Endothelial cell of umbilical vein (primary cell): ENCODE results near the gene RIMBP2. TPM values are rescaled to one million over a fixed set of nuclear protein-coding genes. Genes with fewer than 3 reads are reported as not detected.

Experiments
- BruUV-seq: library from RNA; stranded (reverse); fragments of 400-500 nt; replicated peaks from 2 replicates; lab custom pipeline; 2021; lab: Mats Ljungman, UMichigan
- CTCF ChIA-PET: fragments of 300-600, 350-600 bp; sonication (Branson Sonifier 250); formaldehyde crosslinking; loops from one replicate; lab custom pipeline; 2021; ENCODE audit warnings: antibody characterized with exemption, inconsistent platforms; lab: Charles Lee
- POLR2A ChIA-PET: fragments of 300-600, 350-600 bp; sonication (Branson Sonifier 250); formaldehyde crosslinking; loops from one replicate; lab custom pipeline; 2021; ENCODE audit warnings: antibody characterized with exemption, inconsistent platforms; lab: Charles Lee
- DNase-seq: peaks from one replicate; pipeline ENCODE4 v3.0.0-alpha.2; 2011; ENCODE audit warnings: low read depth, low spot score
- FAIRE-seq: peaks from 2 replicates; lab custom pipeline; 2011; peaks lifted over from hg19 to GRCh38; lab: Jason Lieb, UNC
- H2AFZ ChIP-seq: 2 replicates; pipeline ENCODE4 v1.6.0; 2012; ENCODE audit warnings: low read depth, low read length, control low read depth, inconsistent platforms
- H3K27ac ChIP-seq: 2 replicates; pipeline ENCODE4 v1.5.1; 2011; ENCODE audit warnings: low read depth, mild to moderate bottlenecking, control low read depth, low read length, moderate library complexity; ENCODE audit not compliant: insufficient read depth
- H3K27me3 ChIP-seq, 2 experiments: 2 replicates each; pipeline versions ENCODE4 v1.6.0 to v1.6.1; 2011; ENCODE audit warnings: low read length in 2 of 2, mixed read lengths in 1 of 2; ENCODE audit not compliant: control insufficient read depth in 2 of 2, insufficient read depth in 2 of 2
- H3K36me3 ChIP-seq, 2 experiments: 2 replicates in 1 of 2; 3 replicates in 1 of 2; pipeline ENCODE4 v1.5.1; 2011; ENCODE audit warnings: low read length in 2 of 2, mild to moderate bottlenecking in 1 of 2, moderate library complexity in 1 of 2; ENCODE audit not compliant: control insufficient read depth in 2 of 2, insufficient read depth in 2 of 2; ENCODE audit errors: extremely low read depth in 1 of 2
- H3K4me1 ChIP-seq: 3 replicates; pipeline ENCODE4 v1.5.1; 2011; ENCODE audit warnings: mild to moderate bottlenecking, low read length; ENCODE audit not compliant: control insufficient read depth, insufficient read depth; ENCODE audit errors: extremely low read depth
- H3K4me2 ChIP-seq: 2 replicates; pipeline ENCODE4 v1.6.1; 2011; ENCODE audit warnings: low read length, control low read depth, mixed read lengths; ENCODE audit not compliant: insufficient read depth
- H3K4me3 ChIP-seq, 3 experiments: fragments of 200-600 bp in 1 of 3; sonication (generic), shearing (Covaris generic) in 1 of 3; replicated peaks in 1 of 3; 2 replicates each; pipeline ENCODE4 v1.5.1; 2011 to 2016; ENCODE audit warnings: control low read depth in 3 of 3, low read length in 3 of 3, mild to moderate bottlenecking in 2 of 3, inconsistent platforms in 1 of 3, low read depth in 1 of 3, moderate library complexity in 1 of 3; ENCODE audit not compliant: insufficient read depth in 1 of 3
- H3K79me2 ChIP-seq: 2 replicates; pipeline ENCODE4 v1.6.0; 2012; ENCODE audit warnings: low read length, inconsistent platforms; ENCODE audit not compliant: control insufficient read depth, insufficient read depth
- H3K9ac ChIP-seq: replicated peaks from 2 replicates; pipeline ENCODE3; 2011; ENCODE audit warnings: low read length, control low read depth; ENCODE audit not compliant: insufficient read depth; ENCODE audit errors: extremely low read depth
- H3K9me1 ChIP-seq: replicated peaks from 3 replicates; pipeline ENCODE4 v1.6.0; 2011; ENCODE audit warnings: mild to moderate bottlenecking, low read length; ENCODE audit not compliant: control insufficient read depth, insufficient read depth; ENCODE audit errors: extremely low read depth
- H3K9me3 ChIP-seq: replicated peaks from 2 replicates; pipeline ENCODE4 v1.5.1; 2012; ENCODE audit warnings: low read length, inconsistent platforms; ENCODE audit not compliant: control insufficient read depth, insufficient read depth
- H4K20me1 ChIP-seq: replicated peaks from 2 replicates; pipeline ENCODE3; 2011; ENCODE audit warnings: mild to moderate bottlenecking, low read length; ENCODE audit not compliant: control insufficient read depth, insufficient read depth; ENCODE audit errors: extremely low read depth
- EZH2 ChIP-seq: IDR thresholded peaks from 2 replicates; pipeline ENCODE4 v1.6.1; 2012; ENCODE audit warnings: borderline replicate concordance, low read depth, mild to moderate bottlenecking, moderate library complexity, low read length, inconsistent platforms; ENCODE audit not compliant: severe bottlenecking
- FOS ChIP-seq: IDR thresholded peaks from 2 replicates; pipeline ENCODE4 v1.6.1; 2011; ENCODE audit warnings: mild to moderate bottlenecking, low read length, moderate library complexity, borderline replicate concordance; ENCODE audit not compliant: insufficient read depth
- GATA2 ChIP-seq: IDR thresholded peaks from 2 replicates; pipeline ENCODE4 v1.7.0; 2011; ENCODE audit warnings: low read depth, mild to moderate bottlenecking, moderate library complexity, mixed read lengths, low read length; ENCODE audit not compliant: insufficient read length, insufficient read depth
- MYC ChIP-seq: IDR thresholded peaks from one replicate; pipeline ENCODE4 v1.6.1; 2011; ENCODE audit warnings: mild to moderate bottlenecking, low read depth, low read length
- POLR2A ChIP-seq: IDR thresholded peaks from 2 replicates; pipeline ENCODE4 v1.6.1; 2012; ENCODE audit warnings: low read depth, mild to moderate bottlenecking, control low read depth, low read length
- POLR2AphosphoS5 ChIP-seq: IDR thresholded peaks from 2 replicates; pipeline ENCODE4 v1.6.1; 2012; ENCODE audit warnings: low read depth, mild to moderate bottlenecking, control low read depth, low read length, moderate library complexity; ENCODE audit not compliant: insufficient read depth
- dilution Hi-C: fragments of 300-500 bp; cut with MboI; formaldehyde crosslinking; loops from one replicate; pipeline ENCODE4 v1.15.0; 2019; ENCODE audit warnings: low sequenced_read_pairs; ENCODE audit not compliant: extremely low pct_ligation_motif_present
- intact Hi-C: fragments of 100-400 bp; cut with micrococcal nuclease; formaldehyde crosslinking; loops from one replicate; pipeline ENCODE4 v1.10.0; 2022
- polyA plus RNA-seq, 4 experiments: library from polyadenylated mRNA; depleted of rRNA in 3 of 4; stranded (reverse) in 3 of 4; unstranded in 1 of 4; fragments of >200 nt; gene quantifications; 2 replicates each; pipeline versions ENCODE4 v1.2.1 to v1.2.3, GENCODE V29; 2011 to 2012; ENCODE audit warnings: missing spikeins in 1 of 4
- total RNA-seq: library from RNA; stranded (reverse); gene quantifications from 2 replicates; pipeline ENCODE4 v1.2.3, GENCODE V29; 2021
- TF ChIP-seq, protein P1 (sequence below), 2 donors: IDR thresholded peaks; 1 replicate in 1 of 2; 2 replicates in 1 of 2; pipeline ENCODE4 v1.5.1; 2011; ENCODE audit warnings: low read length in 2 of 2, mild to moderate bottlenecking in 2 of 2, moderate library complexity in 2 of 2, control low read depth in 1 of 2, inconsistent platforms in 1 of 2, low read depth in 1 of 2; ENCODE audit not compliant: insufficient read depth in 1 of 2; ENCODE audit errors: extremely low read depth in 1 of 2
- TF ChIP-seq, protein P2 (sequence below): IDR thresholded peaks from 2 replicates; pipeline ENCODE4 v1.6.1; 2011; ENCODE audit not compliant: insufficient read depth, insufficient read length

RIMBP2 gene
- total and polyA plus RNA-seq, 2 donors (not counting 3 experiments of a cell fraction or from before 2014, with no cell fraction given), result 0.04 TPM; not detected in 1

DNA sequence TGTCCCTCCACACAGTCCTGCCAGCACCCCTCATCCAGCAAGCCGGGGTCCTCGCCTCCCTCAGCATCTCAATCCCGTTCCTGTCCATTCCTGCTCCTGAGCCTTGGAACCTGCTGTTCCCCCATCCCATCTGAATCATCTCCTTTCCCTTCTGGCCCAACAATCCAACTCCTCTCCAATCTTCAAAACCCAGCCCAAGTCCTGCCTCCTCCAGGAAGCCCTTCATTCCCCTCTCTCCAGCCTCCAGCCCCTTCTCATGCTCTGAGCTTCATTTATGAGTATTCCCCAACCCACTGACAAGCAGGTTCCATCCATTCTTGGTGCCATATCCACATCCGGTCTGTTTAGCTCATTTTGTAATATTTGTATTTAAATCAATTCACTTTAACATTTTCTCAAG, 128.1 kb downstream of the RIMBP2 start:
- intact Hi-C loops, result no loop called here
- no peak overlapping the region for H2AFZ ChIP-seq
- no peak overlapping the region for H3K27ac ChIP-seq
- no peak overlapping the region for H3K9ac ChIP-seq
- peaks cover 2% of the 10 kb centered on the region for H3K9me3 ChIP-seq
- FAIRE-seq (no peak), DNase-seq (no peak)
- H3K4me3 ChIP-seq, result no peak overlapping the region
- H3K36me3 ChIP-seq, result no peaks in the 10 kb centered on the region
- no peaks in the 10 kb centered on the region for H4K20me1 ChIP-seq
- no peaks in the 10 kb centered on the region for H3K27me3 ChIP-seq
- CTCF ChIA-PET, result no interaction called here
- POLR2A ChIA-PET, result no interaction called here
- no peaks in the 10 kb centered on the region for H3K9me1 ChIP-seq
- dilution Hi-C loops, result no loop called here
- H3K79me2 ChIP-seq, result no peaks in the 10 kb centered on the region
- H3K4me2 ChIP-seq, result no peak overlapping the region
- no peak for TF ChIP-seq POLR2AphosphoS5
- TF ChIP-seq GATA2, result no peak
- no peak for TF ChIP-seq FOS
- no peak for TF ChIP-seq MYC
- TF ChIP-seq, protein P1, sequence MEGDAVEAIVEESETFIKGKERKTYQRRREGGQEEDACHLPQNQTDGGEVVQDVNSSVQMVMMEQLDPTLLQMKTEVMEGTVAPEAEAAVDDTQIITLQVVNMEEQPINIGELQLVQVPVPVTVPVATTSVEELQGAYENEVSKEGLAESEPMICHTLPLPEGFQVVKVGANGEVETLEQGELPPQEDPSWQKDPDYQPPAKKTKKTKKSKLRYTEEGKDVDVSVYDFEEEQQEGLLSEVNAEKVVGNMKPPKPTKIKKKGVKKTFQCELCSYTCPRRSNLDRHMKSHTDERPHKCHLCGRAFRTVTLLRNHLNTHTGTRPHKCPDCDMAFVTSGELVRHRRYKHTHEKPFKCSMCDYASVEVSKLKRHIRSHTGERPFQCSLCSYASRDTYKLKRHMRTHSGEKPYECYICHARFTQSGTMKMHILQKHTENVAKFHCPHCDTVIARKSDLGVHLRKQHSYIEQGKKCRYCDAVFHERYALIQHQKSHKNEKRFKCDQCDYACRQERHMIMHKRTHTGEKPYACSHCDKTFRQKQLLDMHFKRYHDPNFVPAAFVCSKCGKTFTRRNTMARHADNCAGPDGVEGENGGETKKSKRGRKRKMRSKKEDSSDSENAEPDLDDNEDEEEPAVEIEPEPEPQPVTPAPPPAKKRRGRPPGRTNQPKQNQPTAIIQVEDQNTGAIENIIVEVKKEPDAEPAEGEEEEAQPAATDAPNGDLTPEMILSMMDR (IDR thresholded peaks at IDR 0.05; ENCODE audit: extremely low read depth in 1 of 2, insufficient read depth in 1 of 2, low read depth in 1 of 2, low read length in 2 of 2), result no peak
- TF ChIP-seq, protein P2, sequence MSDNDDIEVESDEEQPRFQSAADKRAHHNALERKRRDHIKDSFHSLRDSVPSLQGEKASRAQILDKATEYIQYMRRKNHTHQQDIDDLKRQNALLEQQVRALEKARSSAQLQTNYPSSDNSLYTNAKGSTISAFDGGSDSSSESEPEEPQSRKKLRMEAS, result no peak
- no peak for TF ChIP-seq EZH2
- no peak for TF ChIP-seq POLR2A
- no peaks in the 10 kb centered on the region for H3K4me1 ChIP-seq
- no TSS peak for BruUV-seq
